ENCODE data around the gene MFGE8.
A peak's percentile ranks its signal among the peaks of the same experiment; 100 is the strongest.

The MFGE8 gene

GRCh38 chr15:88918738-88919137, 5.6 kb upstream of the MFGE8 start:
- Histone ChIP-seq H3K4me1 (no peaks in the 10 kb centered on the region), H3K36me3 (ENCODE audit: control insufficient read depth, insufficient read depth, low read length) (no peaks in the 10 kb centered on the region), H3K27me3 (ENCODE audit: control insufficient read depth, insufficient read depth, low read length) (no peaks in the 10 kb centered on the region), H3K4me2 (ENCODE audit: low read length) (no peak overlapping the region), H3K9ac (no peak overlapping the region), H2AFZ (no peak overlapping the region), H3K79me2 (no peaks in the 10 kb centered on the region), H3K27ac (no peak overlapping the region), H3K9me3 (ENCODE audit: control insufficient read depth, low read length) (no peaks in the 10 kb centered on the region), H3K4me3 (ENCODE audit: low read depth, low read length) (no peak overlapping the region)
- no peak for TF ChIP-seq CTCF (IDR thresholded peaks at IDR 0.05)

GRCh38 chr15:88917760-88918159, 4.6 kb upstream of the MFGE8 start:
- Histone ChIP-seq H3K9me3 (ENCODE audit: control insufficient read depth, low read length) (no peaks in the 10 kb centered on the region), H3K4me1 (no peaks in the 10 kb centered on the region), H3K27me3 (ENCODE audit: control insufficient read depth, insufficient read depth, low read length) (no peaks in the 10 kb centered on the region), H3K9ac (no peak overlapping the region), H3K27ac (no peak overlapping the region), H3K4me2 (ENCODE audit: low read length) (no peak overlapping the region), H3K36me3 (ENCODE audit: control insufficient read depth, insufficient read depth, low read length) (no peaks in the 10 kb centered on the region), H3K4me3 (ENCODE audit: low read depth, low read length) (no peak overlapping the region), H2AFZ (no peak overlapping the region), H3K79me2 (no peaks in the 10 kb centered on the region)
- no peak for TF ChIP-seq CTCF (IDR thresholded peaks at IDR 0.05)

DNA sequence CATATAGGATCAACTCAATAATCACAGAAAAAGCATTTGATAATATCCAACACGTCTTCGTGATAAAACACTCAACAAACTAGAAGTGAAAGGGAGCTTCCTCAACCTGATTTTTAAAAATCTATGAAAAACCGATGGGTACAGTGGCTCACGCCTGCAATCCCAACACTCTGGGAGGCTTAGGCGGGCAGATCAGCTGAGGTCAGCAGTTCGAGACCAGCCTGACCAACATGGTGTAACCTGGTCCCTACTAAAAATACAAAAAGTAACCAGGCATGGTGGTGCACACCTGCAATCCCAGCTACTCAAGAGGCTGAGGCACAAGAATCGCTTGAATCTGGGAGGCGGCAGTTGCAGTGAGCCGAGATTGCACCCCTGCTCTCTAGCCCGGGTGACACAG, 2.2 kb upstream of the MFGE8 start:
- Histone ChIP-seq H2AFZ (no peak overlapping the region), H3K4me1 (no peaks in the 10 kb centered on the region), H3K9me3 (ENCODE audit: control insufficient read depth, low read length) (no peaks in the 10 kb centered on the region), H3K36me3 (ENCODE audit: control insufficient read depth, insufficient read depth, low read length) (no peaks in the 10 kb centered on the region), H3K4me2 (ENCODE audit: low read length) (no peak overlapping the region), H3K4me3 (ENCODE audit: low read depth, low read length) (no peak overlapping the region), H3K27me3 (ENCODE audit: control insufficient read depth, insufficient read depth, low read length) (no peaks in the 10 kb centered on the region), H3K9ac (no peak overlapping the region), H3K27ac (no peak overlapping the region), H3K79me2 (no peaks in the 10 kb centered on the region)
- no peak for TF ChIP-seq CTCF (IDR thresholded peaks at IDR 0.05)

GRCh38 chr15:88913850-88914169, 631 bp upstream of the MFGE8 start:
- no peaks in the 10 kb centered on the region for H3K4me1 ChIP-seq
- no peaks in the 10 kb centered on the region for H3K36me3 ChIP-seq (ENCODE audit: control insufficient read depth, insufficient read depth, low read length)
- no peak overlapping the region for H3K27ac ChIP-seq
- peak overlapping the region; percentile 81 for H3K4me2 ChIP-seq (ENCODE audit: low read length)
- H3K4me3 ChIP-seq (ENCODE audit: low read depth, low read length): peak overlapping the region; percentile 45
- no peak for TF ChIP-seq CTCF (IDR thresholded peaks at IDR 0.05)
- no peaks in the 10 kb centered on the region for H3K27me3 ChIP-seq (ENCODE audit: control insufficient read depth, insufficient read depth, low read length)
- no peaks in the 10 kb centered on the region for H3K9me3 ChIP-seq (ENCODE audit: control insufficient read depth, low read length)
- no peaks in the 10 kb centered on the region for H3K79me2 ChIP-seq
- H2AFZ ChIP-seq: no peak overlapping the region
- no peak overlapping the region for H3K9ac ChIP-seq

GRCh38 chr15:88912500-88912921, 668 bp downstream of the MFGE8 start:
- Histone ChIP-seq H3K27me3 (ENCODE audit: control insufficient read depth, insufficient read depth, low read length) (no peaks in the 10 kb centered on the region), H3K9me3 (ENCODE audit: control insufficient read depth, low read length) (no peaks in the 10 kb centered on the region), H3K4me1 (no peaks in the 10 kb centered on the region), H3K4me2 (ENCODE audit: low read length) (peak overlapping the region; percentile 81), H3K9ac (no peak overlapping the region), H3K4me3 (ENCODE audit: low read depth, low read length) (peak overlapping the region; percentile 45), H2AFZ (peak overlapping the region; percentile 78), H3K36me3 (ENCODE audit: control insufficient read depth, insufficient read depth, low read length) (no peaks in the 10 kb centered on the region), H3K79me2 (no peaks in the 10 kb centered on the region), H3K27ac (no peak overlapping the region)
- no peak for TF ChIP-seq CTCF (IDR thresholded peaks at IDR 0.05)
